ENCODE data around the gene NOS3. TPM values are rescaled to one million over a fixed set of nuclear protein-coding genes. Genes with fewer than 3 reads are reported as not detected.

NOS3 gene
- total RNA-seq, 1 experiment from 2014 or later: 0.60 TPM

DNA sequence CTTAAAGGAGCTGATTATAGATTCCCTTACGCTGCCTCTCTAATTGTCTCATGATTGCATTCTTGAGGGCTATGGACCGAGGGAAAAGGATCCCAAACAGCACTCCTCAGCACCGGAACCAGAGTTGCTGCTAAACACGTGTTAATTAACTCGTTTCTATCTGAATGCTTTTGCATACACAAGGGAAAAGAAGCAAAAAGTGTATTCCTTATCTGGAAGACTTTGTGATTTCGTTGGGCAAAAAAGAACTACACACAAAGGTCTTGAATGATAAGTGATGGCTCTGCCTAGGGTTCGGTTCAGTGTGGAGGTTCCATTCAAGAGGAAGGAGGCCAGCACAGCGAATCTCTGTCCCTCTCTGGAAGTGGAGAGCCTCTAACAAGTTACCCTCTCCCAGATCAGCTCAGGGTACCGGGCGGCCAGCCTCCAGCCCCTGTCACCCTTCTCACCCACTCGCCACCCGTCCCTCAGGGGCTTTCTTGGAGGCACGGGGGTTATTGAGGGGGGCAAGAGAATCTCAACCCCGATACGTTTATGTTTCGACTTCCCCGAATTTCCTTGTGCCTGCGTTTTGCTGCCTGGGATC is 68.1 kb downstream of the NOS3 start:
- DNase-seq (ENCODE audit: low spot score): no peak

- peak; percentile 60 for DNase-seq (ENCODE audit: low spot score)
Measured at GRCh38 chr7:151059367-151060112, 68.7 kb downstream of the NOS3 start, which contains the start of gene SLC4A2. TSS of gene SLC4A2 (plus strand) at chr7:151059589. CDS start at chr7:151061988, 2,399 bp downstream.

- no peak for DNase-seq (ENCODE audit: low spot score)
Measured at GRCh38 chr7:151060113-151060415, 69.2 kb downstream of the NOS3 start.

- DNase-seq (ENCODE audit: low spot score): peak; percentile 58
Measured at GRCh38 chr7:151060416-151061212, 69.8 kb downstream of the NOS3 start.

DNA sequence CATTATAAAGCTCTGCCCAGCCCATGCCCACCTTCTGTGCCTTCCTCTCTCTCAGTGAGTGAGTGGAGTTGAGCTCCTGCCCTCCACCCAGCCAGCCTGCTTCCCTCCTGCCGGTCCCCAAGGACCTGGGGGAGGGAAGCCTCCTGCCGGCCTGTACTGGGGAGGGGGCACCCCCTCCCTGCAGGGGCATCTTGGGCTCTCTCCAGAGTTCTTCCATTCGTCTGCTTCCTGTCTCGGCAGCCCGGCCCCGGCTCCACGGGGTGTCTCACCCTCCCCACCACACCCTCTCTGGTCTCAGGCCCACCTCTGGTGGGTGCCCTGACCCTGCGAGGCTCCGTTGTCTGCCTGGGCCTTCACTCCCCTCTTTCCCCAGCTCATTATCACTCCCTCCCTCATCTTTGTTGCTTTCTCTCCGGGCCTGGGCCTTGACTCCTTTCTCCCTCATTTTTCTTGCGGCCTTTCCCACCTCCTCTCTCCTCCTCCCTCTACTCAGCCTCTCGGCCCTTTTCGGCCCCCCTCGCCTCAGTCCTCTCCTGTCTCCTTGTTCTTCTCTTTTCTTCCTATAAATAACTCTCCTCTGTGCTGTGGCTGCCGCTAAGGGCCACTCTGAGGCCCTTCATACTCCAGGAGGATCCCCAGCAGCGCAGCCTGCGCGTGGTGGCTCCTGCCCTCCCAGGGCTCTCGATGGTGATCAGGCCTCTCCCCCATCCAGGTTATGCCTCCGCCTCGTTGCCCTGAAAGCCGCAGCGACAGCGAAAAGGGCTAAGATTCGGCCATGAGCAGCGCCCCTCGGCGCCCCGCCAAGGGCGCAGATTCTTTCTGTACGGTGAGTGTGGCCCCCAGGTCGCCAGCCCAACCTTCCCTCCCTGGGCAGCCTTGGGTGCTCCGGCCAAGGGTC is 70.6 kb downstream of the NOS3 start:
- no peak for DNase-seq (ENCODE audit: low spot score)

DNA sequence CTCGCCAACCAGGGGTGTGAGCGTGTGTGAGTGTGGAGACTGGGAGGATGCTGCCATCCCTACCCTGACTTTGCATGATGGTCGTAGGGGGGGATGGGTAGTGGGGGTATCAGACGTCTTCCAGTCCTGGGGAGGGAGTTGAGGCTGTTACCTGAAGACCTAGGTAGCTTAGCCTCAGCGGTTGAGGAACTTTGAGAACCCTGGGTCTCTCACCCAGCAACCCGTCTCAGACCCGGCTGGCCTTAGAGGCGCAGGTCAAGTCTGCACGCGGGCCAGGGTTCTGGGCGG is 71.2 kb downstream of the NOS3 start:
- no peak for DNase-seq (ENCODE audit: low spot score)

DNA sequence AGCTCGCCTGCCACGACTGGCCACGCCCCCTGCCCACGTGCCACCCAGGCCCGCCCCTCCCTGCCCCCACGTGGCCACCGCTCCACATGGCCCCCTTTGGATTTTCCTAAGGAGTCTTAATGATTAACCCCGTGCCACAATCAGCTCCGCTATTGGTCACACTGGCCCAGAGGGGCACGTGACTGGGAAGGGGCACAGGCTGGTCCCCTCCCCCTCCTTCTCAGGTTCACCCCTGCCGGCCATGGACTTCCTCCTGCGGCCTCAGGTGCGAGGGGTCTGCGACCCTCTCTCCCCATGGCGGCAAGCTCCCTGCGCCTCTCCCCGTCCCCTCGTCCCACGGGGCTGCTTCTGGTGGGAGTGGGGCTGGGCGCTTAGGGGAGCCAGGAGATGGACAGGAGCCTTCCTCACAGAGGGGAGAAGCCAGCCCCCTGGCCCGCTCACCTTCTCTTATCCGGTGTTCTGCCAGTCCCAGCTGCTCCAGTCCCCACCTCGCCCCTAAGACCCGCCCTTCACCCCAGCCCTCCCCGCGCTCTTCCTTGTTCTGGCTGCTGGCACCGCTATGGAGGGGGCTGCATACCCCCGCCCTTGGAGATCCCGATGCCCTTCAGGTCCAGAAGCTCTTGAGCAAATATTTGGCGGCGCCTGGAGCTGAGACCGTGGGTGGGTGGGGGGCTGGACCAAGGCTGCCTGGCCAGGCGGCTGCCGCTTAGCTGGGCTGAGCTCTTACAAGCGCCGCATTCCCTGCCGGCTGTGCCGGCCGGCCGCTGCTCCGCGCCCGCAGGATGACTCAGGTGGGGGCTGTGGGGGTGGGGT is 71.8 kb downstream of the NOS3 start:
- DNase-seq (ENCODE audit: low spot score): no peak

DNA sequence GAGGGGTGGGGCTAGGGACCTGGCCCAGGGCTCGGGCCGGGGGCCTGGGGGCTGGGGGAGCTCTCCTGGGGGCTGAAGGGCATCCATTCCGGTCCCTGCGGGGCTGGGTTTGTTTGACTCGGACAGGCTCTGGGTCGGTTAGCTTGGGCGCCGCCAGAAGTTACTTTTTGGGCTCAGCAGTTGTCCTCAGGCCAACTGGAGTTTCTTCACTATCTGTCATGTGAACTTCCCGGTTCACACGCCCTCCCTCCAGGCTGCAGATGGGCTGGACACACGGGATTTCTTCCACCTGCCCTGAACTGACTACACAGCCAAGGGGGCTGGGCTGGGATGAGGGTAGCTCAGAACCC is 72.4 kb downstream of the NOS3 start:
- DNase-seq (ENCODE audit: low spot score): no peak

Other genes with a start within 250 kb of the NOS3 start
- 0.27 and 0.76 TPM in 2 replicates for gene TMEM176B, start 190.7 kb upstream of the NOS3 start, total RNA-seq (2014; rRNA removed; shearing (Covaris generic))
- gene TMEM176A, start 190.2 kb upstream of the NOS3 start, total RNA-seq (2014; rRNA removed; shearing (Covaris generic)): not detected in 2 replicates
- 0.31 TPM in 1 of 2 replicates, not detected in the other for gene AOC1, start 138.5 kb upstream of the NOS3 start, total RNA-seq (2014; rRNA removed; shearing (Covaris generic))
- 0.58 and 0.84 TPM in 2 replicates for gene KCNH2, start 12.7 kb upstream of the NOS3 start, total RNA-seq (2014; rRNA removed; shearing (Covaris generic))
- 0.17 TPM in 1 of 2 replicates, not detected in the other for gene ATG9B, start 33.5 kb downstream of the NOS3 start, total RNA-seq (2014; rRNA removed; shearing (Covaris generic))
- 25.2 and 26.5 TPM in 2 replicates for gene ABCB8, start 37.4 kb downstream of the NOS3 start, total RNA-seq (2014; rRNA removed; shearing (Covaris generic))
- gene ASIC3, start 57.5 kb downstream of the NOS3 start, total RNA-seq (2014; rRNA removed; shearing (Covaris generic)): 0.10 TPM in 1 of 2 replicates, not detected in the other
- 43.8 and 46.0 TPM in 2 replicates for gene CDK5, start 66.9 kb downstream of the NOS3 start, total RNA-seq (2014; rRNA removed; shearing (Covaris generic))
- gene SLC4A2, start 68.6 kb downstream of the NOS3 start, total RNA-seq (2014; rRNA removed; shearing (Covaris generic)): 61.6 and 82.9 TPM in 2 replicates
- gene FASTK, start 89.8 kb downstream of the NOS3 start, total RNA-seq (2014; rRNA removed; shearing (Covaris generic)): 70.0 and 100 TPM in 2 replicates
- gene TMUB1, start 92.5 kb downstream of the NOS3 start, total RNA-seq (2014; rRNA removed; shearing (Covaris generic)): 37.1 and 37.3 TPM in 2 replicates
- 26.1 and 36.6 TPM in 2 replicates for gene AGAP3, start 95.5 kb downstream of the NOS3 start, total RNA-seq (2014; rRNA removed; shearing (Covaris generic))
- gene GBX1, start 176.7 kb downstream of the NOS3 start, total RNA-seq (2014; rRNA removed; shearing (Covaris generic)): not detected in 2 replicates
- not detected in 2 replicates for gene ASB10, start 196.2 kb downstream of the NOS3 start, total RNA-seq (2014; rRNA removed; shearing (Covaris generic))
- 0.64 TPM in 1 of 2 replicates, not detected in the other for gene H2BK1, start 219.5 kb downstream of the NOS3 start, total RNA-seq (2014; rRNA removed; shearing (Covaris generic))
- gene ABCF2, start 236.2 kb downstream of the NOS3 start, total RNA-seq (2014; rRNA removed; shearing (Covaris generic)): 88.1 and 92.4 TPM in 2 replicates
- 26.0 and 32.9 TPM in 2 replicates for gene CHPF2, start 241.5 kb downstream of the NOS3 start, total RNA-seq (2014; rRNA removed; shearing (Covaris generic))